H1 (cell line): ENCODE measurements around the gene NEDD4. TPM values are rescaled to one million over a fixed set of nuclear protein-coding genes. Genes with fewer than 3 reads are reported as not detected.
A peak's percentile ranks its signal among the peaks of the same experiment; 100 is the strongest.

Experiments used
- CTCF ChIA-PET: fragments of 300-600 bp; sonication (Branson Sonifier 250); formaldehyde crosslinking; loops from one replicate; lab custom pipeline; 2021; ENCODE audit not compliant: partially characterized antibody; lab: Charles Lee
- POLR2A ChIA-PET: fragments of 300-600 bp; sonication (Branson Sonifier 250); formaldehyde crosslinking; loops from one replicate; lab custom pipeline; 2021; ENCODE audit warnings: inconsistent platforms; ENCODE audit not compliant: partially characterized antibody; lab: Charles Lee
- DNase-seq, 2 experiments: peaks; one replicate each; pipeline versions ENCODE4 v3.0.0 to v3.0.0-alpha.2; 2010 to 2022; ENCODE audit warnings: low spot score in 2 of 2, low read depth in 1 of 2, mixed read lengths in 1 of 2
- FAIRE-seq: peaks from 2 replicates; lab custom pipeline; 2011; peaks lifted over from hg19 to GRCh38; lab: Jason Lieb, UNC
- H2AFZ ChIP-seq: 2 replicates; pipeline ENCODE4 v1.8.1; 2012; ENCODE audit warnings: low read length, inconsistent platforms
- H2AK5ac ChIP-seq: 2 replicates; pipeline ENCODE4 v1.6.1; 2013; ENCODE audit warnings: low read depth, low read length
- H2BK120ac ChIP-seq: replicated peaks from 2 replicates; pipeline ENCODE3; 2013; ENCODE audit warnings: low read depth, low read length, inconsistent platforms
- H2BK12ac ChIP-seq: 2 replicates; pipeline ENCODE4 v1.6.1; 2013; ENCODE audit warnings: low read depth, low read length
- H2BK15ac ChIP-seq: 2 replicates; pipeline ENCODE4 v1.6.1; 2013; ENCODE audit warnings: low read length
- H2BK20ac ChIP-seq: 2 replicates; pipeline ENCODE4 v1.6.1; 2013; ENCODE audit warnings: low read length
- H2BK5ac ChIP-seq: 2 replicates; pipeline ENCODE4 v1.6.1; 2013; ENCODE audit warnings: low read depth, low read length
- H3K14ac ChIP-seq: 2 replicates; pipeline ENCODE4 v1.6.1; 2013; ENCODE audit warnings: inconsistent platforms; ENCODE audit not compliant: insufficient read length
- H3K18ac ChIP-seq: 2 replicates; pipeline ENCODE4 v1.6.1; 2013; ENCODE audit warnings: low read length; ENCODE audit errors: extremely low read depth
- H3K23ac ChIP-seq: 2 replicates; pipeline ENCODE4 v1.6.1; 2013; ENCODE audit warnings: inconsistent platforms; ENCODE audit not compliant: insufficient read length
- H3K23me2 ChIP-seq: 2 replicates; pipeline ENCODE4 v1.6.1; 2013; ENCODE audit warnings: low read depth, low read length
- H3K27ac ChIP-seq: 2 replicates; pipeline ENCODE4 v1.6.1; 2011; ENCODE audit warnings: low read depth, low read length, inconsistent platforms
- H3K27me3 ChIP-seq, 4 experiments: replicated peaks in 1 of 4; 1 replicate in 1 of 4; 2 replicates in 3 of 4; pipeline versions ENCODE4 v1.6.1 to v1.8.1; 2011 to 2013; ENCODE audit warnings: low read length in 3 of 4, mild to moderate bottlenecking in 3 of 4, inconsistent platforms in 2 of 4, mixed read lengths in 2 of 4, moderate library complexity in 1 of 4; ENCODE audit not compliant: control insufficient read depth in 3 of 4, insufficient read depth in 3 of 4; ENCODE audit errors: extremely low read depth in 1 of 4
- H3K36me3 ChIP-seq, 4 experiments: 2 replicates each; pipeline versions ENCODE4 v1.6.1 to v1.8.1; 2011 to 2013; ENCODE audit warnings: mild to moderate bottlenecking in 4 of 4, low read length in 3 of 4, moderate library complexity in 2 of 4, control low read depth in 1 of 4, inconsistent platforms in 1 of 4; ENCODE audit not compliant: insufficient read depth in 4 of 4, control insufficient read depth in 2 of 4
- H3K4ac ChIP-seq: replicated peaks from 2 replicates; pipeline ENCODE3; 2013; ENCODE audit warnings: low read length, low read depth, mixed read lengths, inconsistent platforms; ENCODE audit not compliant: insufficient read length
- H3K4me1 ChIP-seq, 4 experiments: replicated peaks in 1 of 4; 1 replicate in 1 of 4; 2 replicates in 3 of 4; pipeline versions ENCODE4 v1.6.1 to v1.8.1; 2011 to 2013; ENCODE audit warnings: low read length in 3 of 4, inconsistent platforms in 2 of 4, mixed read lengths in 1 of 4; ENCODE audit not compliant: insufficient read depth in 4 of 4, control insufficient read depth in 3 of 4
- H3K4me2 ChIP-seq, 2 experiments: 2 replicates each; pipeline versions ENCODE4 v1.6.1 to v1.8.1; 2011 to 2013; ENCODE audit warnings: low read depth in 2 of 2, low read length in 2 of 2, control low read depth in 1 of 2, inconsistent platforms in 1 of 2, mild to moderate bottlenecking in 1 of 2; ENCODE audit not compliant: insufficient read depth in 1 of 2
- H3K4me3 ChIP-seq, 4 experiments: fragments of 200-600, 300-600 bp in 1 of 4; sonication (generic), shearing (Covaris generic), sonication (Bioruptor Twin) in 1 of 4; 2 replicates each; pipeline versions ENCODE4 v1.5.1 to v1.8.1; 2011 to 2016; ENCODE audit warnings: low read length in 4 of 4, low read depth in 3 of 4, control low read depth in 2 of 4, inconsistent platforms in 2 of 4, mild to moderate bottlenecking in 2 of 4, mixed read lengths in 1 of 4, moderate library complexity in 1 of 4; ENCODE audit not compliant: insufficient read depth in 2 of 4; ENCODE audit errors: extremely low read depth in 1 of 4
- H3K56ac ChIP-seq: replicated peaks from 2 replicates; pipeline ENCODE3; 2013; ENCODE audit warnings: low read depth, mild to moderate bottlenecking, mixed read lengths, low read length, inconsistent platforms; ENCODE audit not compliant: insufficient read length
- H3K79me1 ChIP-seq: 2 replicates; pipeline ENCODE4 v1.6.1; 2013; ENCODE audit warnings: low read depth, low read length, control low read depth
- H3K79me2 ChIP-seq, 2 experiments: 2 replicates each; pipeline versions ENCODE4 v1.6.1 to v1.8.1; 2012 to 2013; ENCODE audit warnings: low read length in 2 of 2, mild to moderate bottlenecking in 2 of 2, inconsistent platforms in 1 of 2; ENCODE audit not compliant: insufficient read depth in 2 of 2, control insufficient read depth in 1 of 2
- H3K9ac ChIP-seq, 4 experiments: replicated peaks in 1 of 4; 1 replicate in 1 of 4; 2 replicates in 3 of 4; pipeline versions ENCODE4 v1.6.1 to v1.8.1; 2011 to 2013; ENCODE audit warnings: low read depth in 3 of 4, low read length in 3 of 4, control low read depth in 2 of 4, mild to moderate bottlenecking in 2 of 4, moderate library complexity in 2 of 4, inconsistent platforms in 1 of 4; ENCODE audit errors: extremely low read depth in 1 of 4
- H3K9me3 ChIP-seq, 2 experiments: 2 replicates each; pipeline versions ENCODE4 v1.6.1 to v1.8.1; 2012 to 2013; ENCODE audit warnings: mild to moderate bottlenecking in 2 of 2, moderate library complexity in 2 of 2, control low read depth in 1 of 2, inconsistent platforms in 1 of 2, low read depth in 1 of 2, low read length in 1 of 2, mixed read lengths in 1 of 2; ENCODE audit not compliant: insufficient read depth in 2 of 2
- H4K20me1 ChIP-seq, 2 experiments: replicated peaks in 1 of 2; 2 replicates each; pipeline versions ENCODE3 to v1.8.1; 2011 to 2013; ENCODE audit warnings: inconsistent platforms in 2 of 2, low read length in 2 of 2, mild to moderate bottlenecking in 1 of 2; ENCODE audit not compliant: insufficient read depth in 2 of 2, control insufficient read depth in 1 of 2
- H4K5ac ChIP-seq: 2 replicates; pipeline ENCODE4 v1.6.1; 2013; ENCODE audit warnings: low read length, low read depth, mixed read lengths, inconsistent platforms; ENCODE audit not compliant: insufficient read length
- H4K8ac ChIP-seq: 2 replicates; pipeline ENCODE4 v1.8.0; 2013; ENCODE audit warnings: mild to moderate bottlenecking, moderate library complexity, low read length, inconsistent platforms; ENCODE audit not compliant: insufficient read depth; ENCODE audit errors: extremely low read depth
- H4K91ac ChIP-seq: replicated peaks from 2 replicates; pipeline ENCODE3; 2013; ENCODE audit warnings: low read length, mixed read lengths, inconsistent platforms; ENCODE audit not compliant: insufficient read length
- CHD1 ChIP-seq: IDR thresholded peaks from 2 replicates; pipeline ENCODE4 v1.6.1; 2012; ENCODE audit warnings: low read depth, low read length, improper control_type of control experiment
- CTCF ChIP-seq, 3 experiments: IDR thresholded peaks; 1 replicate in 2 of 3; 2 replicates in 1 of 3; pipeline versions ENCODE4 v1.5.1 to v1.6.1; 2011; ENCODE audit warnings: low read length in 3 of 3, mild to moderate bottlenecking in 3 of 3, inconsistent platforms in 2 of 3, low read depth in 1 of 3, moderate library complexity in 1 of 3; ENCODE audit not compliant: insufficient read depth in 1 of 3; ENCODE audit errors: control extremely low read depth in 1 of 3
- HDAC2 ChIP-seq, 2 experiments: fragments of 300-600 bp in 1 of 2; sonication (generic) in 1 of 2; IDR thresholded peaks; 2 replicates each; pipeline ENCODE4 v1.6.1; 2011 to 2012; ENCODE audit warnings: low read depth in 2 of 2, low read length in 2 of 2, mild to moderate bottlenecking in 2 of 2, moderate library complexity in 2 of 2, borderline replicate concordance in 1 of 2, inconsistent platforms in 1 of 2
- KDM4A ChIP-seq: IDR thresholded peaks from one replicate; pipeline ENCODE4 v1.7.1; 2012; ENCODE audit warnings: low read depth, mild to moderate bottlenecking, moderate library complexity, low read length, inconsistent platforms; ENCODE audit not compliant: severe bottlenecking
- RBBP5 ChIP-seq: IDR thresholded peaks from 2 replicates; pipeline ENCODE4 v1.7.1; 2012; ENCODE audit warnings: low read depth, mild to moderate bottlenecking, inconsistent platforms, low read length, moderate library complexity, borderline replicate concordance
- TBP ChIP-seq: IDR thresholded peaks from 2 replicates; pipeline ENCODE4 v1.6.1; 2011; ENCODE audit warnings: low read depth, low read length, improper control_type of control experiment
- WGBS, 2 experiments: shearing (Covaris generic) in 1 of 2; methylation state at CpG; one replicate each; pipeline versions ENCODE4 v1.1.6 to v1.1.7; 2013 to 2015; ENCODE audit warnings: low lambda C conversion rate in 2 of 2, mixed read lengths in 2 of 2, inconsistent platforms in 1 of 2, low coverage in 1 of 2, missing lambda C conversion rate in 1 of 2; ENCODE audit not compliant: insufficient replicate concordance in 2 of 2, insufficient coverage in 1 of 2, insufficient read length in 1 of 2; ENCODE audit errors: extremely low coverage in 1 of 2, missing lambda C conversion rate in 1 of 2; 5-methylcytosine and 5-hydroxymethylcytosine counted together
- long read RNA-seq, 2 experiments: library from RNA in 1 of 2; library from capped mRNA in 1 of 2; stranded (forward); transcript quantifications; one replicate each; pipeline ENCODE4 v2.0.0, GENCODE V29; 2021; ENCODE audit warnings: inconsistent platforms in 1 of 2
- polyA minus RNA-seq, 3 experiments: library from RNA; depleted of rRNA, polyadenylated mRNA; stranded (reverse); fragments of >200 nt; gene quantifications; 1 replicate in 2 of 3; 2 replicates in 1 of 3; pipeline ENCODE4 v1.2.3, GENCODE V29; 2011
- polyA plus RNA-seq, 7 experiments: library from polyadenylated mRNA; depleted of rRNA in 3 of 7; stranded (reverse) in 5 of 7; unstranded in 2 of 7; fragments of >200 nt in 5 of 7; fragments of 200-250 nt in 2 of 7; gene quantifications; 1 replicate in 5 of 7; 2 replicates in 1 of 7; 4 replicates in 1 of 7; pipeline versions ENCODE4 v1.2.1 to v1.2.3, GENCODE V29; 2011 to 2013; ENCODE audit warnings: missing spikeins in 2 of 7, mixed read lengths in 2 of 7
- total RNA-seq: library from RNA; stranded (reverse); fragmentation: NEBNext Ultra II Directional; extraction: Animal tissue kit (Norgen Biotek cat#: 25700); gene quantifications from 2 replicates; pipeline ENCODE4 v1.2.1, GENCODE V29; 2021

Gene NEDD4
- total RNA-seq (3.9 and 5.2 TPM in 2 replicates), polyA plus RNA-seq (2011; rRNA removed) (0.85 and 0.95 TPM in 2 replicates), polyA minus RNA-seq (2011; rRNA and poly(A)+ RNA removed) (2.8 and 4.0 TPM in 2 replicates)
- polyA plus RNA-seq (2011; cell fraction: cytosol; rRNA removed), result 1.7 TPM
- 1.4 TPM for polyA plus RNA-seq (2011; cell fraction: nucleus; rRNA removed)
- 1.2 to 1.8 TPM (median 1.4 TPM) in 4 replicates for polyA plus RNA-seq (2012, experiment 1 of 2)
- polyA plus RNA-seq (2012, experiment 2 of 2), result 0.07 TPM
- polyA plus RNA-seq (2013, experiment 1 of 2), result 4.4 TPM
- 3.9 TPM for polyA plus RNA-seq (2013, experiment 2 of 2)
- 1.7 TPM for polyA minus RNA-seq (2011; cell fraction: cytosol; rRNA and poly(A)+ RNA removed)
- 5.5 TPM for polyA minus RNA-seq (2011; cell fraction: nucleus; rRNA and poly(A)+ RNA removed)
- long read RNA-seq, experiment 1, partial matches to known transcripts, result 0 of 3 reads
- long read RNA-seq, experiment 1, other reads (novel, unspliced or antisense), result 3 of 3 reads
- long read RNA-seq, experiment 2, partial matches to known transcripts, result 0 of 1 reads
- long read RNA-seq, experiment 2, other reads (novel, unspliced or antisense), result 1 of 1 reads

GRCh38 chr15:55993111-55993803 is at the start of gene NEDD4:
Gene NEDD4, minus strand, starts transcription at chr15:55993612. Its CDS starts 57 bp downstream, at chr15:55993555.
- Histone ChIP-seq H3K79me2 (no peaks in the 10 kb centered on the region), H2BK120ac (no peak within 1 kb of the TSS), H3K4me2 (peak within 1 kb of the TSS; percentile 69 to 92), H3K79me1 (no peaks in the 10 kb centered on the region), H2BK20ac (no peak within 1 kb of the TSS), H3K56ac (no peak within 1 kb of the TSS), H3K9me3 (no peaks in the 10 kb centered on the region), H3K14ac (no peak within 1 kb of the TSS), H3K4ac (no peak within 1 kb of the TSS), H3K9ac (peak within 1 kb of the TSS in 1 of 4 experiments; percentile 65; a peak in 4 of 7 replicates), H4K8ac (no peak within 1 kb of the TSS; the same call in 1 of the 2 replicates), H4K5ac (no peak within 1 kb of the TSS), H3K23ac (no peak within 1 kb of the TSS), H2BK12ac (no peak within 1 kb of the TSS), H3K18ac (no peak within 1 kb of the TSS; the same call in 1 of the 2 replicates), H2AFZ (peak within 1 kb of the TSS; percentile 89), H3K27ac (no peak within 1 kb of the TSS), H3K23me2 (peaks cover 3% of the 10 kb centered on the region; the same call in 1 of the 2 replicates), H2BK5ac (no peak within 1 kb of the TSS), H2BK15ac (no peak within 1 kb of the TSS), H3K4me1 (no peaks in the 10 kb centered on the region), H2AK5ac (no peak within 1 kb of the TSS), H3K4me3 (peak within 1 kb of the TSS; percentile 71 to 84 (median 82)), H3K36me3 (no peaks in the 10 kb centered on the region), H3K27me3 (peaks cover 0 to 10% (median 4%) of the 10 kb centered on the region in 4 experiments; a peak in 2 of 7 replicates), H4K91ac (no peak within 1 kb of the TSS), H4K20me1 (no peaks in the 10 kb centered on the region)
- POLR2A ChIA-PET, result no interaction called here
- 2% methylated on average over 22 of the region's 83 CpGs; no CpG with 5 or more reads in 1 of the 2 experiments for WGBS, 2 experiments
- DNase-seq (peak in 1 of 2 experiments; percentile 85), FAIRE-seq (no peak)
- CTCF ChIA-PET, result interaction anchor here (0.9 to 2.0 kb wide), 6 partner anchors 8 to 251 kb away, joined by 3 to 5 read pairs (median 4); no protein-coding TSS in a partner anchor
- TF ChIP-seq CTCF (IDR thresholded peaks at IDR 0.05; ENCODE audit: control extremely low read depth in 1 of 3, insufficient read depth in 1 of 3, low read depth in 1 of 3, low read length in 3 of 3) (peak in 2 of 3 experiments; percentile 4 to 25; a peak in 1 of 4 replicates), CHD1 (no peak), KDM4A (peak; percentile 82), RBBP5 (peak; percentile 90; the same call in 1 of the 2 replicates), HDAC2 (IDR thresholded peaks at IDR 0.05; ENCODE audit: borderline replicate concordance in 1 of 2, low read depth in 2 of 2, low read length in 2 of 2) (peak in 1 of 2 experiments; percentile 62; a peak in 1 of 4 replicates), TBP (peak; percentile 21; the same call in 1 of the 2 replicates)
